HEK293 (cell line): Measurements from ENCODE around the gene TBCK.

Experiments used
- CTCF ChIA-PET: fragments of 350-600 bp; formaldehyde crosslinking; extraction: SDS; loops from one replicate; lab custom pipeline; 2021; ENCODE audit warnings: antibody characterized with exemption; lab: Yijun Ruan, JAX
- POLR2A ChIA-PET: fragments of 300-600 bp; formaldehyde crosslinking; extraction: SDS; loops from one replicate; lab custom pipeline; 2020; ENCODE audit warnings: antibody characterized with exemption, inconsistent platforms; lab: Yijun Ruan, JAX
- H3K27ac ChIP-seq: fragments of 200-500 bp; sonication (Bioruptor generic); 2 replicates; pipeline ENCODE4 v1.5.1; 2014; ENCODE audit warnings: low read depth, low read length, control low read depth, inconsistent platforms; ENCODE audit errors: extremely low read depth
- H3K36me3 ChIP-seq, 2 experiments: fragments of 200-500 bp in 1 of 2; sonication (Bioruptor generic) in 1 of 2; 1 replicate in 1 of 2; 2 replicates in 1 of 2; pipeline ENCODE4 v1.5.1; 2014 to 2017; ENCODE audit warnings: inconsistent platforms in 2 of 2, low read length in 2 of 2; ENCODE audit not compliant: control insufficient read depth in 2 of 2, insufficient read depth in 1 of 2
- H3K4me1 ChIP-seq: fragments of 200-500 bp; sonication (Bioruptor generic); 2 replicates; pipeline ENCODE4 v1.5.1; 2014; ENCODE audit warnings: mild to moderate bottlenecking, low read length, inconsistent platforms; ENCODE audit not compliant: control insufficient read depth, insufficient read depth
- H3K4me3 ChIP-seq: 2 replicates; pipeline ENCODE4 v1.5.1; 2011; ENCODE audit warnings: low read depth, mild to moderate bottlenecking, control low read depth, low read length, moderate library complexity
- H3K9me3 ChIP-seq: fragments of 200-500 bp; sonication (Bioruptor generic); 2 replicates; pipeline ENCODE4 v1.5.1; 2014; ENCODE audit warnings: low read depth, low read length, inconsistent platforms; ENCODE audit not compliant: control insufficient read depth, insufficient read depth
- BCL11B ChIP-seq: fragments of 450-650 bp; formaldehyde crosslinking; IDR thresholded peaks from 2 replicates; pipeline ENCODE4 v1.5.1; 2016; ENCODE audit warnings: low read depth, missing biosample characterization, missing genetic modification characterization
- HOXC10 ChIP-seq: sonication (generic); formaldehyde crosslinking; IDR thresholded peaks from 2 replicates; pipeline ENCODE4 v1.8.1; 2023; ENCODE audit warnings: mild to moderate bottlenecking, missing genetic modification reagents
- KLF7 ChIP-seq: fragments of 450-650 bp; formaldehyde crosslinking; IDR thresholded peaks from 2 replicates; pipeline ENCODE4 v1.5.1; 2016; ENCODE audit warnings: missing biosample characterization, missing genetic modification characterization, borderline replicate concordance
- REPIN1 ChIP-seq: fragments of 450-650 bp; formaldehyde crosslinking; IDR thresholded peaks from 2 replicates; pipeline ENCODE4 v1.5.1; 2017; ENCODE audit warnings: missing biosample characterization, missing genetic modification characterization, low read depth
- ZBTB1 ChIP-seq: fragments of 450-650 bp; formaldehyde crosslinking; IDR thresholded peaks from 2 replicates; pipeline ENCODE4 v1.5.1; 2016; ENCODE audit warnings: missing biosample characterization, missing genetic modification characterization
- ZBTB7A ChIP-seq: fragments of 450-650 bp; formaldehyde crosslinking; IDR thresholded peaks from 2 replicates; pipeline ENCODE4 v1.5.1; 2016; ENCODE audit warnings: low read depth, missing biosample characterization, missing genetic modification characterization
- ZNF138 ChIP-seq: fragments of 450-650 bp; formaldehyde crosslinking; IDR thresholded peaks from 2 replicates; pipeline ENCODE4 v1.5.1; 2016; ENCODE audit warnings: missing biosample characterization, missing genetic modification characterization, borderline replicate concordance
- ZNF221 ChIP-seq: fragments of 450-650 bp; formaldehyde crosslinking; IDR thresholded peaks from 2 replicates; pipeline ENCODE4 v1.5.1; 2017; ENCODE audit warnings: missing biosample characterization, missing genetic modification characterization, borderline replicate concordance
- ZNF24 ChIP-seq: fragments of 450-650 bp; formaldehyde crosslinking; IDR thresholded peaks from 2 replicates; pipeline ENCODE4 v1.5.1; 2016; ENCODE audit warnings: missing biosample characterization, missing genetic modification characterization
- ZNF248 ChIP-seq: fragments of 450-650 bp; formaldehyde crosslinking; IDR thresholded peaks from 2 replicates; pipeline ENCODE4 v1.5.1; 2017; ENCODE audit warnings: missing biosample characterization, missing genetic modification characterization
- ZNF335 ChIP-seq: fragments of 450-650 bp; formaldehyde crosslinking; conservative IDR thresholded peaks from 2 replicates; pipeline ENCODE4 v1.5.1; 2016; ENCODE audit warnings: missing biosample characterization, missing genetic modification characterization
- ZNF341 ChIP-seq: fragments of 450-650 bp; formaldehyde crosslinking; IDR thresholded peaks from 2 replicates; pipeline ENCODE4; 2016; ENCODE audit warnings: low read depth, missing biosample characterization, missing genetic modification characterization
- ZNF394 ChIP-seq: fragments of 450-650 bp; formaldehyde crosslinking; IDR thresholded peaks from 2 replicates; pipeline ENCODE4 v1.5.1; 2016; ENCODE audit warnings: missing biosample characterization, missing genetic modification characterization, mild to moderate bottlenecking, moderate library complexity, borderline replicate concordance
- ZNF404 ChIP-seq: fragments of 450-650 bp; formaldehyde crosslinking; IDR thresholded peaks from 2 replicates; pipeline ENCODE4 v1.5.1; 2017; ENCODE audit warnings: missing biosample characterization, missing genetic modification characterization
- ZNF48 ChIP-seq: fragments of 450-650 bp; formaldehyde crosslinking; IDR thresholded peaks from 2 replicates; pipeline ENCODE4 v1.5.1; 2016; ENCODE audit warnings: missing biosample characterization, missing genetic modification characterization
- ZNF549 ChIP-seq: fragments of 450-650 bp; IDR thresholded peaks from 2 replicates; pipeline ENCODE4 v1.5.1; 2018; ENCODE audit warnings: missing biosample characterization, missing genetic modification characterization, mild to moderate bottlenecking, inconsistent platforms, moderate library complexity
- ZNF561 ChIP-seq: fragments of 450-650 bp; IDR thresholded peaks from 2 replicates; pipeline ENCODE4 v1.5.1; 2018; ENCODE audit warnings: missing biosample characterization, missing genetic modification characterization, borderline replicate concordance
- ZNF654 ChIP-seq: fragments of 450-650 bp; formaldehyde crosslinking; IDR thresholded peaks from 2 replicates; pipeline ENCODE4 v1.5.1; 2016; ENCODE audit warnings: low read depth, missing biosample characterization, missing genetic modification characterization
- ZNF830 ChIP-seq: fragments of 450-650 bp; IDR thresholded peaks from 2 replicates; pipeline ENCODE4 v1.5.0; 2018; ENCODE audit warnings: missing biosample characterization, missing genetic modification characterization, low read depth, mild to moderate bottlenecking, moderate library complexity
- ZNF843 ChIP-seq: fragments of 450-650 bp; formaldehyde crosslinking; IDR thresholded peaks from 2 replicates; pipeline ENCODE4 v1.5.1; 2016; ENCODE audit warnings: missing biosample characterization, missing genetic modification characterization
- TF ChIP-seq, protein P1 (sequence below): fragments of 450-650 bp; formaldehyde crosslinking; IDR thresholded peaks from 2 replicates; pipeline ENCODE4 v1.5.1; 2016; ENCODE audit warnings: missing biosample characterization, missing genetic modification characterization
- TF ChIP-seq, protein P2 (sequence below): fragments of 450-650 bp; formaldehyde crosslinking; IDR thresholded peaks from 2 replicates; pipeline ENCODE4 v1.5.1; 2017; ENCODE audit warnings: missing biosample characterization, missing genetic modification characterization
- TF ChIP-seq, protein P3 (sequence below): sonication (generic); formaldehyde crosslinking; IDR thresholded peaks from 2 replicates; pipeline ENCODE4 v1.8.1; 2022; ENCODE audit warnings: mild to moderate bottlenecking, moderate library complexity, missing genetic modification reagents
- TF ChIP-seq, protein P4 (sequence below): fragments of 450-650 bp; formaldehyde crosslinking; IDR thresholded peaks from 2 replicates; pipeline ENCODE4 v1.5.1; 2017; ENCODE audit warnings: missing biosample characterization, missing genetic modification characterization

TBCK gene

DNA sequence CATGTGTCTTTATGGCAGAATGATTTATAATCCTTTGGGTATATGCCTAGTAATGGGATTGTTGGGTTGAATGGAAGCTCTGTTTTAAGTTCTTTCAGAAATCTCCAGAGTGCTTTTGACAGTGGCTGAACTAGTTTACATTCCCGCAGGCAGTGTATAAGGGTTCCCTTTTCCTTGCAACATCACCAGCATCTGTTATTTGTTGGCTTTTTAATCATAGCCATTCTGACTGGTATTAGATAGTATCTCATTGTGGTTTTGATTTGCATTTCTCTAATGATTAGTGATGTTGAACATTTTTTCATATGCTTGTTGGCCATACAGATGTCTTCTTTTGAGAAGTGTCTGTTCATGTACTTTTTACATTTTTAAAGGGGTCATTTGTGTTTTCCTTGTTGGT lies 129.8 kb downstream of the TBCK start (continued):
- TF ChIP-seq ZBTB7A (tag by site-specific recombination) (no peak), ZNF549 (tag by site-specific recombination) (no peak), ZNF138 (tag by site-specific recombination) (no peak), HOXC10 (CRISPR knock-in tag) (no peak), KLF7 (no peak), REPIN1 (no peak), ZNF830 (no peak), ZNF48 (no peak)
- TF ChIP-seq, protein P1, sequence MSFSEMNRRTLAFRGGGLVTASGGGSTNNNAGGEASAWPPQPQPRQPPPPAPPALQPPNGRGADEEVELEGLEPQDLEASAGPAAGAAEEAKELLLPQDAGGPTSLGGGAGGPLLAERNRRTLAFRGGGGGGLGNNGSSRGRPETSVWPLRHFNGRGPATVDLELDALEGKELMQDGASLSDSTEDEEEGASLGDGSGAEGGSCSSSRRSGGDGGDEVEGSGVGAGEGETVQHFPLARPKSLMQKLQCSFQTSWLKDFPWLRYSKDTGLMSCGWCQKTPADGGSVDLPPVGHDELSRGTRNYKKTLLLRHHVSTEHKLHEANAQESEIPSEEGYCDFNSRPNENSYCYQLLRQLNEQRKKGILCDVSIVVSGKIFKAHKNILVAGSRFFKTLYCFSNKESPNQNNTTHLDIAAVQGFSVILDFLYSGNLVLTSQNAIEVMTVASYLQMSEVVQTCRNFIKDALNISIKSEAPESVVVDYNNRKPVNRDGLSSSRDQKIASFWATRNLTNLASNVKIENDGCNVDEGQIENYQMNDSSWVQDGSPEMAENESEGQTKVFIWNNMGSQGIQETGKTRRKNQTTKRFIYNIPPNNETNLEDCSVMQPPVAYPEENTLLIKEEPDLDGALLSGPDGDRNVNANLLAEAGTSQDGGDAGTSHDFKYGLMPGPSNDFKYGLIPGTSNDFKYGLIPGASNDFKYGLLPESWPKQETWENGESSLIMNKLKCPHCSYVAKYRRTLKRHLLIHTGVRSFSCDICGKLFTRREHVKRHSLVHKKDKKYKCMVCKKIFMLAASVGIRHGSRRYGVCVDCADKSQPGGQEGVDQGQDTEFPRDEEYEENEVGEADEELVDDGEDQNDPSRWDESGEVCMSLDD, result no peak

DNA sequence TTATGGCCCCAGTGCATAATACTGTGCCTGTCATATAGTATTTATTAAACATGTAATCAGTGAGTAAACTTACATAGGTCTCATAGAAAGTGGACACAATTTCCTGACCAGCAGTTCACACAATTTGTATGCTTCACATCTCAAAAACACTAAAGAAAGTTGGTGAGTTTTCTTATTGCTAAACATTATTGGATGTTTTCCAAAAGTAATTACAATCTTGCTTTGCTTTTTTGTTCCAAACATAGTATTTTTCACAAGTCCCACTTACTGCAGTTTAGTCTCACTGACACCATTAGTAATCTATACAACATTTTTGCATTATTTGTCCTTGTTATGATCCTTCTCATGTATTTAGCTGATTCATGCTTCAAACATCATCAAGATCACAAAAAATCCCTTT lies 132.5 kb downstream of the TBCK start:
- no peaks in the 10 kb centered on the region for H3K9me3 ChIP-seq
- no peak overlapping the region for H3K27ac ChIP-seq
- H3K36me3 ChIP-seq, result no peaks in the 10 kb centered on the region
- ChIA-PET POLR2A (no interaction called here), CTCF (no interaction called here)
- H3K4me1 ChIP-seq, result no peaks in the 10 kb centered on the region
- no peak for TF ChIP-seq ZNF404 (tag by site-specific recombination)
- TF ChIP-seq ZNF248, result no peak
- no peak overlapping the region for H3K4me3 ChIP-seq

DNA sequence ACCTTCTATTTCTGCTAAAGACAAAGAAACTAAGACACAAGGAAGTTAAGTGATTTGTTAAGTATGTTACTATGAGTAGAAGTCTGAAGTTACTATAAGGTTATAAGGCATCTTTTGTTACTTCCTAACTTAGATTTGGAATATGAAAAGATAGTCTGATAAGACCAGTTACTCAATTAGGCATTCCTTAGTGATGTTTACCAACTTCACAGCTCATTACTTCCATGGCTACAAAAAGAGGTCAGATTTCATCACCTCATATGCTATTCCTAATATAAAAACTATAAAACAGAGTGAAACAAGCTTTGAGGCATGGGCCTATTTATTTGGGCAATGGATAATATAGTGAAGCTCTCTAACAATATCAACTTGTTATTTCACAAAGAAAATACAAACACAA lies 143.1 kb downstream of the TBCK start:
- Histone ChIP-seq H3K4me1 (no peaks in the 10 kb centered on the region), H3K36me3 (no peaks in the 10 kb centered on the region), H3K27ac (no peak overlapping the region), H3K4me3 (no peak overlapping the region), H3K9me3 (no peaks in the 10 kb centered on the region)
- CTCF ChIA-PET, result no interaction called here
- POLR2A ChIA-PET, result no interaction called here
- TF ChIP-seq ZNF335 (tag by site-specific recombination), result no peak
- no peak for TF ChIP-seq BCL11B (tag by site-specific recombination)
- TF ChIP-seq ZNF561 (tag by site-specific recombination), result no peak
- TF ChIP-seq, protein P2, sequence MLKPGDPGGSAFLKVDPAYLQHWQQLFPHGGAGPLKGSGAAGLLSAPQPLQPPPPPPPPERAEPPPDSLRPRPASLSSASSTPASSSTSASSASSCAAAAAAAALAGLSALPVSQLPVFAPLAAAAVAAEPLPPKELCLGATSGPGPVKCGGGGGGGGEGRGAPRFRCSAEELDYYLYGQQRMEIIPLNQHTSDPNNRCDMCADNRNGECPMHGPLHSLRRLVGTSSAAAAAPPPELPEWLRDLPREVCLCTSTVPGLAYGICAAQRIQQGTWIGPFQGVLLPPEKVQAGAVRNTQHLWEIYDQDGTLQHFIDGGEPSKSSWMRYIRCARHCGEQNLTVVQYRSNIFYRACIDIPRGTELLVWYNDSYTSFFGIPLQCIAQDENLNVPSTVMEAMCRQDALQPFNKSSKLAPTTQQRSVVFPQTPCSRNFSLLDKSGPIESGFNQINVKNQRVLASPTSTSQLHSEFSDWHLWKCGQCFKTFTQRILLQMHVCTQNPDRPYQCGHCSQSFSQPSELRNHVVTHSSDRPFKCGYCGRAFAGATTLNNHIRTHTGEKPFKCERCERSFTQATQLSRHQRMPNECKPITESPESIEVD (tag by site-specific recombination), result no peak
- TF ChIP-seq ZNF843, result no peak
- TF ChIP-seq ZNF48, result no peak
- TF ChIP-seq, protein P3, sequence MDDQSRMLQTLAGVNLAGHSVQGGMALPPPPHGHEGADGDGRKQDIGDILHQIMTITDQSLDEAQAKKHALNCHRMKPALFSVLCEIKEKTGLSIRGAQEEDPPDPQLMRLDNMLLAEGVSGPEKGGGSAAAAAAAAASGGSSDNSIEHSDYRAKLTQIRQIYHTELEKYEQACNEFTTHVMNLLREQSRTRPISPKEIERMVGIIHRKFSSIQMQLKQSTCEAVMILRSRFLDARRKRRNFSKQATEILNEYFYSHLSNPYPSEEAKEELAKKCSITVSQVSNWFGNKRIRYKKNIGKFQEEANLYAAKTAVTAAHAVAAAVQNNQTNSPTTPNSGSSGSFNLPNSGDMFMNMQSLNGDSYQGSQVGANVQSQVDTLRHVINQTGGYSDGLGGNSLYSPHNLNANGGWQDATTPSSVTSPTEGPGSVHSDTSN, result no peak
- no peak for TF ChIP-seq ZNF221 (tag by site-specific recombination)
- TF ChIP-seq ZNF24 (tag by site-specific recombination), result no peak
- no peak for TF ChIP-seq ZNF341 (tag by site-specific recombination)
- TF ChIP-seq ZNF654 (tag by site-specific recombination), result no peak
- TF ChIP-seq, protein P1, result no peak
- TF ChIP-seq, protein P4, sequence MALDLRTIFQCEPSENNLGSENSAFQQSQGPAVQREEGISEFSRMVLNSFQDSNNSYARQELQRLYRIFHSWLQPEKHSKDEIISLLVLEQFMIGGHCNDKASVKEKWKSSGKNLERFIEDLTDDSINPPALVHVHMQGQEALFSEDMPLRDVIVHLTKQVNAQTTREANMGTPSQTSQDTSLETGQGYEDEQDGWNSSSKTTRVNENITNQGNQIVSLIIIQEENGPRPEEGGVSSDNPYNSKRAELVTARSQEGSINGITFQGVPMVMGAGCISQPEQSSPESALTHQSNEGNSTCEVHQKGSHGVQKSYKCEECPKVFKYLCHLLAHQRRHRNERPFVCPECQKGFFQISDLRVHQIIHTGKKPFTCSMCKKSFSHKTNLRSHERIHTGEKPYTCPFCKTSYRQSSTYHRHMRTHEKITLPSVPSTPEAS (tag by site-specific recombination), result no peak
- no peak for TF ChIP-seq ZBTB1
- no peak for TF ChIP-seq ZNF394 (tag by site-specific recombination)
